ENCODE measurements around the gene TRAPPC12.
"Not testable (repeated sequence)": the region's sequence is repeated elsewhere in the genome, so short reads cannot be mapped to it uniquely, and the experiment has no call there.

TRAPPC12 gene

GRCh38 chr2:3430740-3431490 is 51.4 kb downstream of the TRAPPC12 start:
- no peak for DNase-seq

- no peak for DNase-seq
Observed at GRCh38 chr2:3432067-3432466, 52.6 kb downstream of the TRAPPC12 start.

GRCh38 chr2:3432693-3433338 is 53.3 kb downstream of the TRAPPC12 start:
- no peak for DNase-seq

- no peak for DNase-seq
Observed at GRCh38 chr2:3433339-3433699, 53.8 kb downstream of the TRAPPC12 start.

GRCh38 chr2:3433776-3434400 is 54.4 kb downstream of the TRAPPC12 start:
- no peak for DNase-seq

DNA sequence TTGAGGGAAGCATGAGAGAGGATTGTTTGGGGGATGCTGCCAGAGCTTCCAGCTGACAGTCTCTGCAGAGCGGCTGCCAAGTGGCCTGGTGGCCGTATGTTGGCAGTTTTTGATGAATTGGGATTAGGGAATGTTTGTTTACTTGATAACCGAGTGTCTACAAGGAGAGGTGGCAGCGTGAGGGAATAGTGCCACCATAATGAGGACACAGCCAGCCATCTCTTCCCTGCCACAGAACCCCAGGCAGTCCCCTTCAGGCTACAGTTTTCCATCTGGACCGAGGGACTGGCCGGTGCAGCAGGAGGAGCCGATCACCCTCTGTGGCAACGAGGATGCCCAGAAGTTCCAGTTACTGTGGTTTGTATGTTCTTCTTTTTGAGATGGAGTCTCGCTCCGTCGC is 55.2 kb downstream of the TRAPPC12 start:
- DNase-seq = no peak

- no peak for DNase-seq
Observed at GRCh38 chr2:3435445-3435844, 56.0 kb downstream of the TRAPPC12 start.

GRCh38 chr2:3440477-3440876 is 61.0 kb downstream of the TRAPPC12 start:
- no peak for DNase-seq

DNA sequence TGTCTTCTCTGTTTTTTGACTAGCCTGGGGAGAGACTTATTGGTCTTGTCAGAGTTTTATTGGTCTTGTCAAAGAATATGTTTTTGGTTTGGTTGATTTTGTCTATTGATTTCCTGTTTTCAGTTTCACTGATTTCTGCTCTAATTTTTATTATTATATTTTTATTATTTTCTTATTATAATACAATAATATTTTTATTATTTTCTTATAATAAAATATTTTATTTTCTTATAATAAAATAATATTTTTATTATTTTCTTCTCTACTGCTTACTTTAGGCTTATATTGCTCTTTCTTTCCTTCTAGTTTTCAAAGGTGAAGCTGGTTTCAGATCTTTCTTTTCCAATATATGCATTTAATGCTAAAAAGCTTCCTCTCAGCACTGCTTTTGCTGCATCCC is 62.0 kb downstream of the TRAPPC12 start:
- DNase-seq = no peak

DNA sequence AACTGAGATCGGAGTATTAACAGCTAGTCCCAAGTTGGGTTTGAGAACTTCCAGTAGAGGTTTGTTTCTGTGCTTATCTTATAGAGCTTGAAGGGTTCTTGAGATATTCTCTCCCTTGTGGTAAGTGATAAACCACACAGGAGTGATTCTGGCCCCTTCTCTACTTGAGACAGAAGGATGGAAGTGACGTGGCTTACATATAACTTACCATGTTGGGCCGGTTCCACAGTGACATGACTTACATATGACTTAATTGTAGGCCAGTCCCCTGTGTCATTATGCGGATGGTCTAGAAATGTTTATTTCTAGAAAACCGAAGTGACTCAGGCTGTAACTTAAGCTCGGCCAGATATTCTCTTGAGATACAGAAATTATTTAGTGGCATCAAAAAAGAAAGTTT is 62.7 kb downstream of the TRAPPC12 start:
- DNase-seq = no peak

GRCh38 chr2:3443083-3443482 is 63.6 kb downstream of the TRAPPC12 start:
- no peak for DNase-seq

GRCh38 chr2:3443506-3444084 is 64.1 kb downstream of the TRAPPC12 start:
- no peak for DNase-seq

- no peak for DNase-seq
Observed at GRCh38 chr2:3445891-3446290, 66.4 kb downstream of the TRAPPC12 start.

- no peak for DNase-seq
Observed at GRCh38 chr2:3446381-3446780, 66.9 kb downstream of the TRAPPC12 start.

DNA sequence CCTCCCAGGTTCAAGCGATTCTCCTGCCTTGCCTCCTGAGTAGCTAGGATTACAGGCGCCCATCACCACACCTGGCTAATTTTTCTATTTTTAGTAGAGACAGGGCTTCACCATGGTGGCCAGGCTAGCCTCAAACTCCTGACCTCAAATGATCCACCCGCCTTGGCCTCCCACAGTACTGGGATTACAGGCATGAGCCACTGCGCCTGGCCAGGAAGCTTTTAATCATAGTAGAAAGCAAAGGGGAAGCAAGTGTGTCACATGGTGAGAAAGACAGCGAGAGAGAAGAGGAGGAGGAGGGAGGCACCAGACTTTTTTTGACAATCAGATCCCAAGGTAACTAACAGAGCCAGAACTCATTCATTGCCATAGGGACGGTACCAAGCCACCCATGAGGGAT is 67.7 kb downstream of the TRAPPC12 start:
- DNase-seq = not testable (repeated sequence)

GRCh38 chr2:3447789-3448317 is 68.4 kb downstream of the TRAPPC12 start:
- no peak for DNase-seq

DNA sequence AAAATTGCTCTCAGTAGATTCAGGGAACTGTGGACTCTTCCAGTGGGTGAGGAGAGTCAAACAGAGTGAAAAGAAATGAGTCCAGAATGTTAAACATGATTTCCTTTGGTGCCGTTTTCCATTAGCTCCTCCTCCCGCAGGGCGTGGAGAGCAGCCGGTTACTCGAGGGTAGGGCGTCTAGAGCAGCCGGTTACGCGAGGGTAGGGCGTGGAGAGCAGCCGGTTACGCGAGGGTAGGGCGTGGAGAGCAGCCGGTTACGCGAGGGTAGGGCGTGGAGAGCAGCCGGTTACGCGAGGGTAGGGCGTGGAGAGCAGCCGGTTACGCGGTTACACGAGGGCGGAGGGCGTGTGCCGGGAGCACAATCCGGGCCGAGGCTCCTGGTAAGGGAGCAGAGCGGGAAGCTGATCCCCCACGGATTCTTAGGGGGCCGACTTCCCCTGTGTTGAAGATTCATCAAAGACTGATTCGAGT is 69.0 kb downstream of the TRAPPC12 start:
- DNase-seq = not testable (repeated sequence)

- no peak for DNase-seq
Observed at GRCh38 chr2:3449086-3449485, 69.6 kb downstream of the TRAPPC12 start.

GRCh38 chr2:3449936-3450335 is 70.4 kb downstream of the TRAPPC12 start:
- no peak for DNase-seq

DNA sequence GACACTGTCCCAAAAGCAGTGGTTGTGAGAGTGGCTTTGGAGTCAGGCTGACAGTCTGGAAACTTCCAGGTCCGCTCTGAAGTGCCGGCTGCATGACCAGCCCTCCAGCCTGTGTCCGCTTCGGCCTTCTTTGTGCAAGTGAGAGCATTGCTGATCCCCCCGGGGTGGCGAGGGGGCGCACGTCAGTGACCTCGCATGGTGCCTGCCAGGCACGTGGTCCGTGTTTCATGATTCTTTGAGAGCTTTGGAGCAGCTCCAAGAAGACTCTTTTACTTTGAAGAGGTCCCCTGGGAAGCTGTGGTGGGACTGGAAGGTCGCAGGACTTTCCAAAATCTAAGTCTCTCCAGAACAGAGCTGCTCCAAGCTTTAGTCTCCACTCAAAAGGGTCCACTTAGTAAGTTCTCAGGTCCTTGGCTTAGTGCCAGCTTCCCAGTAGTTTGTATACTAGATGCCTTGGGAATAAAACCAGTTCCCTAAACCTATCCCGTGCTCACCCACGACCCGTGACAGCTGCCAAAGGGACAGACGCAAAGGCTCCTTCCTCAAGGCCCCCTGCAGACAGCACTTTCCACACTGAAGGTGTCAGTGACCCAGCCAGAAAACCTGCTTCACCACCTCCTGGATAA is 71.0 kb downstream of the TRAPPC12 start:
- DNase-seq = no peak

GRCh38 chr2:3451169-3451568 is 71.7 kb downstream of the TRAPPC12 start:
- no peak for DNase-seq
